PC-3 (cell line): ENCODE results near the gene CAPN13.

Experiments
- EZH2 ChIP-seq: fragments of 300-600 bp; sonication (generic); IDR thresholded peaks from one replicate; pipeline ENCODE4 v1.6.1; 2017; ENCODE audit warnings: antibody characterized with exemption, mild to moderate bottlenecking, low read length; ENCODE audit not compliant: unreplicated experiment
- EZH2phosphoT487 ChIP-seq: fragments of 300-600 bp; sonication (generic); IDR thresholded peaks from 2 replicates; pipeline ENCODE4 v1.6.1; 2018; ENCODE audit warnings: mild to moderate bottlenecking, antibody characterized with exemption, low read length, borderline replicate concordance
- TF ChIP-seq, protein P1 (sequence below): fragments of 300-600 bp; sonication (generic); conservative IDR thresholded peaks from 2 replicates; pipeline ENCODE4 v1.5.1; 2017; ENCODE audit warnings: antibody characterized with exemption, low read depth, mild to moderate bottlenecking, low read length

DNA sequence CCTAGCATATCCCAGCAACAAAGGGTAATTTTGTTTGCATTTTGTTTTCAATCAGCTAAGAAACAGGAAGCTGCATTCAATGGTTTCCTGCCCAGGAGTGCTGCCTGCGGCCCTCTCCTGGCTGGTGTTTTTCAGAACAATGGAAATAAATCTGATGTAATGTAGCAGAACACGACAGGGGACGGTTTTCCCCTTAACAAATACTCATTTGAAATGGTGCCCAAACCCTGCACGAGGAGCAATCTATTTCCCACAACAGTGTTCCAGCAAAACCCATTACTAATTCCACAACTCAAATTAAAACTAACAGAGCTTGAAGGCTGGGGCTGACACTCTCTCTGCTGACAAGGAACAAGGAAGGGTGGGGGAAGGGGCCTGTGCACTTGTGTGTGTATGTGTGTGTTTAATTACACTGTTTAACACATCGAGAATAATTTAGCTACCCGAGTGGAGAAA lies 8.7 kb downstream of the CAPN13 start:
- TF ChIP-seq, protein P1, sequence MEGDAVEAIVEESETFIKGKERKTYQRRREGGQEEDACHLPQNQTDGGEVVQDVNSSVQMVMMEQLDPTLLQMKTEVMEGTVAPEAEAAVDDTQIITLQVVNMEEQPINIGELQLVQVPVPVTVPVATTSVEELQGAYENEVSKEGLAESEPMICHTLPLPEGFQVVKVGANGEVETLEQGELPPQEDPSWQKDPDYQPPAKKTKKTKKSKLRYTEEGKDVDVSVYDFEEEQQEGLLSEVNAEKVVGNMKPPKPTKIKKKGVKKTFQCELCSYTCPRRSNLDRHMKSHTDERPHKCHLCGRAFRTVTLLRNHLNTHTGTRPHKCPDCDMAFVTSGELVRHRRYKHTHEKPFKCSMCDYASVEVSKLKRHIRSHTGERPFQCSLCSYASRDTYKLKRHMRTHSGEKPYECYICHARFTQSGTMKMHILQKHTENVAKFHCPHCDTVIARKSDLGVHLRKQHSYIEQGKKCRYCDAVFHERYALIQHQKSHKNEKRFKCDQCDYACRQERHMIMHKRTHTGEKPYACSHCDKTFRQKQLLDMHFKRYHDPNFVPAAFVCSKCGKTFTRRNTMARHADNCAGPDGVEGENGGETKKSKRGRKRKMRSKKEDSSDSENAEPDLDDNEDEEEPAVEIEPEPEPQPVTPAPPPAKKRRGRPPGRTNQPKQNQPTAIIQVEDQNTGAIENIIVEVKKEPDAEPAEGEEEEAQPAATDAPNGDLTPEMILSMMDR: no peak
- TF ChIP-seq EZH2: no peak
- no peak for TF ChIP-seq EZH2phosphoT487
